CD4-positive, alpha-beta T cell (primary cell): ENCODE measurements around the gene OVCA2. TPM values are rescaled to one million over a fixed set of nuclear protein-coding genes. Genes with fewer than 3 reads are reported as not detected.

ENCODE experiments used
- ATAC-seq: fragments of 200-7000 bp; cut with Tn5 transposase; one replicate; pipeline ENCODE4 v1.10.0; 2022; ENCODE audit warnings: mild to moderate bottlenecking; ENCODE audit not compliant: poor library complexity
- CTCF ChIA-PET: fragments of 350-600 bp; sonication (Branson Sonifier 250); formaldehyde crosslinking; loops from one replicate; lab custom pipeline; 2021; ENCODE audit warnings: antibody characterized with exemption, inconsistent platforms; lab: Charles Lee
- POLR2A ChIA-PET: fragments of 350-600 bp; sonication (Branson Sonifier 250); formaldehyde crosslinking; loops from one replicate; lab custom pipeline; 2021; ENCODE audit warnings: antibody characterized with exemption, inconsistent platforms; lab: Charles Lee
- DNase-seq, 14 experiments: peaks; one replicate each; pipeline ENCODE4 v3.0.0-alpha.2; 2013 to 2020; ENCODE audit warnings: mixed read lengths in 2 of 14
- H3K27ac ChIP-seq, 2 donors: one replicate each; pipeline versions ENCODE4 v1.5.1 to v1.7.0; 2013; ENCODE audit warnings: low read length in 2 of 2, low read depth in 1 of 2, mild to moderate bottlenecking in 1 of 2
- H3K27me3 ChIP-seq, 2 experiments: 1 replicate in 1 of 2; 2 replicates in 1 of 2; pipeline versions ENCODE4 v1.6.1 to v1.7.0; 2013; ENCODE audit warnings: low read length in 2 of 2, control low read depth in 1 of 2, mild to moderate bottlenecking in 1 of 2, moderate library complexity in 1 of 2; ENCODE audit not compliant: insufficient read depth in 2 of 2, control insufficient read depth in 1 of 2
- H3K36me3 ChIP-seq: one replicate; pipeline ENCODE4 v1.6.1; 2013; ENCODE audit warnings: low read length, control low read depth; ENCODE audit not compliant: insufficient read depth
- H3K4me1 ChIP-seq: one replicate; pipeline ENCODE4 v1.6.1; 2013; ENCODE audit warnings: low read length, control low read depth; ENCODE audit not compliant: insufficient read depth
- H3K4me3 ChIP-seq: one replicate; pipeline ENCODE4 v1.5.1; 2013; ENCODE audit warnings: mild to moderate bottlenecking, low read length, moderate library complexity
- H3K9me3 ChIP-seq, 2 experiments: 1 replicate in 1 of 2; 2 replicates in 1 of 2; pipeline versions ENCODE4 v1.6.1 to v1.7.0; 2013; ENCODE audit warnings: low read length in 2 of 2, mild to moderate bottlenecking in 2 of 2, control low read depth in 1 of 2, moderate library complexity in 1 of 2; ENCODE audit not compliant: control insufficient read depth in 1 of 2, insufficient read depth in 1 of 2
- H3K27ac Mint-ChIP-seq: one replicate; pipeline ENCODE4 v1.8.0; 2020; ENCODE audit warnings: mixed read lengths
- H3K27me3 Mint-ChIP-seq: one replicate; pipeline ENCODE4 v1.8.0; 2021; ENCODE audit warnings: mixed read lengths
- H3K36me3 Mint-ChIP-seq: one replicate; pipeline ENCODE4 v1.8.0; 2021; ENCODE audit warnings: low read depth, mixed read lengths
- H3K4me1 Mint-ChIP-seq: one replicate; pipeline ENCODE4 v1.8.0; 2021; ENCODE audit warnings: low read depth, mixed read lengths
- H3K4me3 Mint-ChIP-seq: one replicate; pipeline ENCODE4 v1.8.0; 2020; ENCODE audit warnings: mild to moderate bottlenecking, mixed read lengths
- H3K9me3 Mint-ChIP-seq: one replicate; pipeline ENCODE4 v1.8.0; 2020; ENCODE audit warnings: mixed read lengths
- CTCF ChIP-seq: fragments of 200-600 bp; IDR thresholded peaks from one replicate; pipeline ENCODE4 v1.8.0; 2022; ENCODE audit warnings: antibody characterized with exemption, mild to moderate bottlenecking
- intact Hi-C, 2 experiments: fragments of 100-400 bp; cut with DNase I in 1 of 2; cut with micrococcal nuclease in 1 of 2; formaldehyde crosslinking; loops; one replicate each; pipeline versions ENCODE4 v1.15.1 to v1.9.0; 2023 to 2025; cut with DNase I, micrococcal nuclease
- total RNA-seq, 174 experiments: library from RNA in 2 of 174; stranded (reverse) in 2 of 174; gene quantifications; one replicate each; pipeline ENCODE4 v1.2.3 and lab custom pipeline; 2021 to 2026

Gene OVCA2
- total RNA-seq, 2 experiments from 2014 or later: 34.4 to 35.1 TPM

- intact Hi-C loops: no loop called here
- H3K9me3 ChIP-seq: no peaks in the 10 kb centered on the region
- Mint-ChIP-seq H3K4me3 (no peak overlapping the region), H3K4me1 (peaks cover 14% of the 10 kb centered on the region), H3K27me3 (peaks cover 43% of the 10 kb centered on the region), H3K36me3 (peaks cover 90% of the 10 kb centered on the region), H3K27ac (no peak overlapping the region), H3K9me3 (no peaks in the 10 kb centered on the region)
- ATAC-seq (no peak), DNase-seq (no peak)
- ChIA-PET CTCF (interaction anchor here (1.4 to 1.5 kb wide), 2 partner anchors 9 to 180 kb away, joined by 3 to 4 read pairs; partner anchors contain the start of gene HIC1), POLR2A (no interaction called here)
- peaks cover 76% of the 10 kb centered on the region for H3K36me3 ChIP-seq
- peaks cover 42% of the 10 kb centered on the region for H3K4me1 ChIP-seq
- TF ChIP-seq CTCF: no peak
- H3K27me3 ChIP-seq: peaks cover 0 to 2% of the 10 kb centered on the region in 2 experiments
- no peak overlapping the region for H3K4me3 ChIP-seq
- H3K27ac ChIP-seq: no peak overlapping the region
Measured at GRCh38 chr17:2064147-2064489, 22.3 kb downstream of the OVCA2 start.

DNA sequence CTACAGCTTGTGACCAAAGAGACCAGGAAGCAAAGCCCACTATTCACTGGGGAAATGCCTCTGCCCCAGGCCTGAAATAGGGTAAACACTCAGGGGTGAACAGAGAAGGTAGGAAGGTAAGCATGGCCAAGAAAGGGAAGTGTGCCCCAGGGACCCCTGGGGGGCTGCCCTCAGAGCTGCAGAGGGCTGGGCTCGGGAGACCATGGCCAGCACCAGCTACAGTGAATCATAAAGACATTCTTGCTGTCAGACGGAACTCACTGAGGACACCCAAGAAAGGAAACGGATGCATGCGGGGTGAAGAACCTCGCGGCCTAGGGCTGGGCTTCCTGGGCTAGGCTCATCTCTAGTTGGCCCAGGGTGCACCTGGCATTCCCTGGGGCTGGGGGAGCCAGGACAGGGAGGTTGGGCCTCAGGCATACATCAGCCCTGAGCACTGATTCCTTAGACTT is 22.7 kb downstream of the OVCA2 start:
- Mint-ChIP-seq H3K4me1 (peaks cover 11% of the 10 kb centered on the region), H3K27me3 (peaks cover 38% of the 10 kb centered on the region), H3K27ac (no peak overlapping the region), H3K4me3 (no peak overlapping the region), H3K9me3 (no peaks in the 10 kb centered on the region), H3K36me3 (peaks cover 93% of the 10 kb centered on the region)
- Histone ChIP-seq H3K36me3 (peaks cover 76% of the 10 kb centered on the region), H3K4me1 (peaks cover 37% of the 10 kb centered on the region), H3K9me3 (no peaks in the 10 kb centered on the region), H3K4me3 (no peak overlapping the region), H3K27me3 (peaks cover 0 to 2% of the 10 kb centered on the region in 2 experiments), H3K27ac (no peak overlapping the region)
- TF ChIP-seq CTCF: no peak
- DNase-seq (no peak), ATAC-seq (no peak)
- intact Hi-C loops: no loop called here
- CTCF ChIA-PET: interaction anchor here (1.4 to 1.5 kb wide), 2 partner anchors 10 to 180 kb away, joined by 3 to 4 read pairs; partner anchors contain the start of gene HIC1
- POLR2A ChIA-PET: no interaction called here

- H3K4me1 Mint-ChIP-seq: peaks cover 6% of the 10 kb centered on the region
Measured at GRCh38 chr17:2064980-2065785, 23.4 kb downstream of the OVCA2 start.

More at GRCh38 chr17:2064980-2065785, 23.4 kb downstream of the OVCA2 start:
- H3K36me3 Mint-ChIP-seq: peaks cover 97% of the 10 kb centered on the region
- H3K4me3 Mint-ChIP-seq: no peak overlapping the region
- ChIA-PET POLR2A (no interaction called here), CTCF (interaction anchor here (1.1 to 1.4 kb wide), 2 partner anchors 179 to 180 kb away, joined by 3 to 4 read pairs; no protein-coding TSS in a partner anchor)
- Histone ChIP-seq H3K4me1 (peaks cover 36% of the 10 kb centered on the region), H3K9me3 (no peaks in the 10 kb centered on the region), H3K36me3 (peaks cover 76% of the 10 kb centered on the region), H3K4me3 (no peak overlapping the region), H3K27ac (no peak overlapping the region), H3K27me3 (peaks cover 0 to under 1% of the 10 kb centered on the region in 2 experiments)
- intact Hi-C loops: no loop called here
- no peaks in the 10 kb centered on the region for H3K9me3 Mint-ChIP-seq
- no peak for TF ChIP-seq CTCF
- no peak overlapping the region for H3K27ac Mint-ChIP-seq
- H3K27me3 Mint-ChIP-seq: peaks cover 33% of the 10 kb centered on the region
- DNase-seq (peak in 8 of 14 experiments; percentile 29 to 70 (median 38)), ATAC-seq (peak; percentile 80)
